IMR-90 (cell line): ENCODE measurements around the gene ZNF692. TPM values are rescaled to one million over a fixed set of nuclear protein-coding genes. Genes with fewer than 3 reads are reported as not detected.

Source experiments
- ATAC-seq: fragments of 200-7000 bp; cut with Tn5 transposase; 2 replicates; pipeline ENCODE4 v1.9.1; 2020; ENCODE audit warnings: low read depth, mild to moderate bottlenecking, moderate library complexity
- BruUV-seq: library from RNA; stranded (reverse); fragments of 400-500 nt; replicated peaks from 2 replicates; lab custom pipeline; 2021; lab: Mats Ljungman, UMichigan
- CTCF ChIA-PET: fragments of 300-600 bp; formaldehyde crosslinking; extraction: SDS; loops from one replicate; lab custom pipeline; 2021; ENCODE audit warnings: antibody characterized with exemption; lab: Yijun Ruan, JAX
- POLR2A ChIA-PET: fragments of 300-600 bp; sonication (Branson Sonifier 250); formaldehyde crosslinking; loops from one replicate; lab custom pipeline; 2022; ENCODE audit warnings: antibody characterized with exemption; ENCODE audit not compliant: unreplicated experiment; lab: Charles Lee
- DNase-seq: peaks from one replicate; pipeline ENCODE4 v3.0.0; 2013
- H2AFZ ChIP-seq: replicated peaks from 2 replicates; pipeline ENCODE3; 2013; ENCODE audit warnings: low read length, mild to moderate bottlenecking; ENCODE audit not compliant: poor library complexity
- H2AK5ac ChIP-seq: 2 replicates; pipeline ENCODE4 v1.6.1; 2013; ENCODE audit warnings: low read depth, low read length, inconsistent platforms
- H2AK9ac ChIP-seq: replicated peaks from 2 replicates; pipeline ENCODE3; 2013; ENCODE audit warnings: mild to moderate bottlenecking, low read depth, low read length, moderate library complexity; ENCODE audit not compliant: poor library complexity
- H2BK120ac ChIP-seq: 2 replicates; pipeline ENCODE4 v1.6.1; 2013; ENCODE audit warnings: low read depth, low read length, inconsistent platforms
- H2BK15ac ChIP-seq: 3 replicates; pipeline ENCODE4 v1.6.1; 2013; ENCODE audit warnings: low read depth, low read length, inconsistent platforms
- H2BK20ac ChIP-seq: 2 replicates; pipeline ENCODE4 v1.6.1; 2013; ENCODE audit warnings: low read depth, mild to moderate bottlenecking, inconsistent platforms, low read length, moderate library complexity
- H2BK5ac ChIP-seq: 2 replicates; pipeline ENCODE4 v1.6.1; 2013; ENCODE audit warnings: mild to moderate bottlenecking, low read depth, low read length, inconsistent platforms; ENCODE audit not compliant: poor library complexity, severe bottlenecking
- H3K14ac ChIP-seq: replicated peaks from 2 replicates; pipeline ENCODE4 v1.6.1; 2013; ENCODE audit warnings: low read depth, low read length, inconsistent platforms
- H3K18ac ChIP-seq: 2 replicates; pipeline ENCODE4 v1.6.1; 2013; ENCODE audit warnings: low read depth, low read length, control low read depth
- H3K23ac ChIP-seq: 2 replicates; pipeline ENCODE4 v1.6.1; 2013; ENCODE audit warnings: low read depth, low read length, inconsistent platforms
- H3K27ac ChIP-seq: 2 replicates; pipeline ENCODE4 v1.5.1; 2013; ENCODE audit warnings: mild to moderate bottlenecking, control low read depth, low read length; ENCODE audit not compliant: insufficient read depth
- H3K27me3 ChIP-seq: 2 replicates; pipeline ENCODE4 v1.6.1; 2013; ENCODE audit warnings: low read length; ENCODE audit not compliant: control insufficient read depth, insufficient read depth
- H3K36me3 ChIP-seq: 2 replicates; pipeline ENCODE4 v1.6.1; 2013; ENCODE audit warnings: low read length, mixed read lengths; ENCODE audit not compliant: control insufficient read depth, insufficient read depth
- H3K4ac ChIP-seq: 2 replicates; pipeline ENCODE4 v1.6.1; 2013; ENCODE audit warnings: low read depth, low read length, inconsistent platforms
- H3K4me1 ChIP-seq: 2 replicates; pipeline ENCODE4 v1.6.1; 2013; ENCODE audit warnings: low read length, mixed read lengths; ENCODE audit not compliant: control insufficient read depth, insufficient read depth
- H3K4me2 ChIP-seq: 2 replicates; pipeline ENCODE4 v1.6.1; 2013; ENCODE audit warnings: low read depth, mild to moderate bottlenecking, control low read depth, low read length, moderate library complexity
- H3K4me3 ChIP-seq: 2 replicates; pipeline ENCODE4 v1.5.1; 2013; ENCODE audit warnings: low read depth, mild to moderate bottlenecking, control low read depth, low read length, moderate library complexity; ENCODE audit not compliant: insufficient read depth
- H3K56ac ChIP-seq: 2 replicates; pipeline ENCODE4 v1.6.1; 2013; ENCODE audit warnings: low read length, inconsistent platforms; ENCODE audit not compliant: insufficient read depth; ENCODE audit errors: extremely low read depth
- H3K79me1 ChIP-seq, 2 experiments: 2 replicates each; pipeline ENCODE4 v1.6.1; 2013; ENCODE audit warnings: low read length in 2 of 2, inconsistent platforms in 1 of 2, low read depth in 1 of 2
- H3K9ac ChIP-seq: 2 replicates; pipeline ENCODE4 v1.6.1; 2013; ENCODE audit warnings: low read depth, low read length, control low read depth
- H3K9me1 ChIP-seq: 2 replicates; pipeline ENCODE4 v1.6.1; 2013; ENCODE audit warnings: low read length, inconsistent platforms; ENCODE audit not compliant: insufficient read depth
- H3K9me3 ChIP-seq: 2 replicates; pipeline ENCODE4 v1.6.1; 2013; ENCODE audit warnings: low read length; ENCODE audit not compliant: control insufficient read depth, insufficient read depth
- H4K20me1 ChIP-seq: 2 replicates; pipeline ENCODE4 v1.6.1; 2013; ENCODE audit warnings: low read length, inconsistent platforms; ENCODE audit not compliant: insufficient read depth
- H4K5ac ChIP-seq: 2 replicates; pipeline ENCODE4 v1.6.1; 2013; ENCODE audit warnings: mild to moderate bottlenecking, low read depth, low read length, control low read depth
- H4K8ac ChIP-seq, 2 experiments: 2 replicates each; pipeline ENCODE4 v1.6.1; 2013; ENCODE audit warnings: low read depth in 2 of 2, low read length in 2 of 2, control low read depth in 1 of 2, inconsistent platforms in 1 of 2
- H4K91ac ChIP-seq: 2 replicates; pipeline ENCODE4 v1.6.1; 2013; ENCODE audit warnings: low read depth, low read length, inconsistent platforms; ENCODE audit not compliant: insufficient read depth
- BHLHE40 ChIP-seq: fragments of 150-350 bp; IDR thresholded peaks from 2 replicates; pipeline ENCODE4 v1.6.1; 2016; ENCODE audit warnings: mild to moderate bottlenecking, low read depth, low read length
- CEBPB ChIP-seq: IDR thresholded peaks from 2 replicates; pipeline ENCODE4 v1.6.1; 2012; ENCODE audit warnings: low read depth, low read length, improper control_type of control experiment
- CHD1 ChIP-seq: IDR thresholded peaks from 2 replicates; pipeline ENCODE4 v1.6.1; 2012; ENCODE audit warnings: low read depth, low read length, improper control_type of control experiment
- CTCF ChIP-seq: conservative IDR thresholded peaks from 2 replicates; pipeline ENCODE4 v1.5.1; 2012; ENCODE audit warnings: mild to moderate bottlenecking, low read depth, low read length, improper control_type of control experiment
- ELK1 ChIP-seq: fragments of 150-350 bp; IDR thresholded peaks from 2 replicates; pipeline ENCODE4 v1.6.1; 2016; ENCODE audit warnings: low read depth, mild to moderate bottlenecking, low read length, moderate library complexity, borderline replicate concordance
- FOS ChIP-seq: fragments of 150-350 bp; IDR thresholded peaks from 2 replicates; pipeline ENCODE4 v1.6.1; 2016; ENCODE audit warnings: low read depth, low read length
- MAFK ChIP-seq: IDR thresholded peaks from 2 replicates; pipeline ENCODE4 v1.6.1; 2012; ENCODE audit warnings: low read depth, low read length, improper control_type of control experiment
- MAZ ChIP-seq: IDR thresholded peaks from 2 replicates; pipeline ENCODE4 v1.6.1; 2012; ENCODE audit warnings: low read depth, mild to moderate bottlenecking, low read length, improper control_type of control experiment, moderate library complexity, borderline replicate concordance
- MXI1 ChIP-seq: IDR thresholded peaks from 2 replicates; pipeline ENCODE4 v1.6.1; 2012; ENCODE audit warnings: low read depth, mild to moderate bottlenecking, low read length, moderate library complexity, borderline replicate concordance
- NFE2L2 ChIP-seq: fragments of 150-350 bp; IDR thresholded peaks from 2 replicates; pipeline ENCODE4 v1.6.1; 2016; ENCODE audit warnings: low read depth, mild to moderate bottlenecking, low read length
- POLR2A ChIP-seq: IDR thresholded peaks from 2 replicates; pipeline ENCODE4 v1.6.1; 2012; ENCODE audit warnings: mild to moderate bottlenecking, low read depth, low read length
- RAD21 ChIP-seq: IDR thresholded peaks from 2 replicates; pipeline ENCODE4 v1.6.1; 2012; ENCODE audit warnings: low read length, improper control_type of control experiment
- RCOR1 ChIP-seq: IDR thresholded peaks from 2 replicates; pipeline ENCODE4 v1.6.1; 2012; ENCODE audit warnings: mild to moderate bottlenecking, low read length, improper control_type of control experiment; ENCODE audit not compliant: insufficient replicate concordance
- RFX5 ChIP-seq: IDR thresholded peaks from 2 replicates; pipeline ENCODE4 v1.8.0; 2012; ENCODE audit warnings: low read depth, mild to moderate bottlenecking, low read length, moderate library complexity
- SMC3 ChIP-seq: fragments of 150-350 bp; IDR thresholded peaks from 2 replicates; pipeline ENCODE4 v1.6.1; 2016; ENCODE audit warnings: low read depth, mild to moderate bottlenecking, antibody characterized with exemption, low read length, moderate library complexity
- USF2 ChIP-seq: fragments of 150-350 bp; IDR thresholded peaks from 2 replicates; pipeline ENCODE4 v1.6.1; 2017; ENCODE audit warnings: mild to moderate bottlenecking, antibody characterized with exemption, low read length, low read depth
- WGBS, 2 experiments: methylation state at CpG; one replicate each; pipeline versions ENCODE4 v1.1.5 to v1.1.7; 2013; ENCODE audit warnings: missing lambda C conversion rate in 2 of 2; ENCODE audit not compliant: insufficient read length in 1 of 2; ENCODE audit errors: extremely low coverage in 2 of 2; 5-methylcytosine and 5-hydroxymethylcytosine counted together
- dilution Hi-C: fragments of 300-500 bp; cut with HindIII; formaldehyde crosslinking; loops from one replicate; pipeline ENCODE4 v1.14.3; 2018; ENCODE audit warnings: low sequenced_read_pairs; ENCODE audit not compliant: unreplicated experiment
- in situ Hi-C: fragments of 300-500 bp; cut with MboI; formaldehyde crosslinking; loops from 3 replicates; pipeline ENCODE4 v1.14.3; 2019; ENCODE audit warnings: low sequenced_read_pairs, inconsistent platforms, mixed read lengths
- intact Hi-C: fragments of 100-400 bp; cut with micrococcal nuclease; formaldehyde crosslinking; loops from 2 replicates; pipeline ENCODE4 v1.10.0; 2022
- polyA plus RNA-seq, 3 experiments: library from polyadenylated mRNA; depleted of rRNA; stranded (reverse); fragments of >200 nt; gene quantifications; 2 replicates each; pipeline ENCODE4 v1.2.3, GENCODE V29; 2012; ENCODE audit warnings: low replicate concordance in 1 of 3
- total RNA-seq: library from RNA; depleted of rRNA; stranded (reverse); fragments of >200 nt; gene quantifications from 2 replicates; pipeline ENCODE4 v1.2.3, GENCODE V29; 2012

Gene ZNF692
- total and polyA plus RNA-seq, 2 of the 4 experiments (the other 2 are of a cell fraction) = 7.3 to 50.4 TPM

GRCh38 chr1:248808876-248809275 lies 50.0 kb downstream of the ZNF692 start:
- no peak overlapping the region for H2AK9ac ChIP-seq
- peaks cover 12% of the 10 kb centered on the region for H4K20me1 ChIP-seq
- no peak overlapping the region for H2AK5ac ChIP-seq
- peaks cover 0 to 17% of the 10 kb centered on the region in 2 experiments; a peak in 1 of 4 replicates for H3K79me1 ChIP-seq
- H2BK20ac ChIP-seq = no peak overlapping the region
- WGBS, 2 experiments = no CpG with 5 or more reads among the region's 9 CpGs
- intact Hi-C loops (loop anchor here (5.0 kb wide), 1 partner anchor 1417 kb away; no protein-coding TSS in a partner anchor), in situ Hi-C loops (no loop called here), dilution Hi-C loops (no loop called here)
- no peak overlapping the region for H2BK15ac ChIP-seq
- ChIA-PET POLR2A (no interaction called here), CTCF (no interaction called here)
- peaks cover 3% of the 10 kb centered on the region; the same call in 1 of the 2 replicates for H3K4me1 ChIP-seq
- H3K23ac ChIP-seq = no peak overlapping the region
- H3K36me3 ChIP-seq = peaks cover 24% of the 10 kb centered on the region
- H2BK5ac ChIP-seq = no peak overlapping the region
- ATAC-seq (no peak), DNase-seq (no peak)
- H3K14ac ChIP-seq = no peak overlapping the region
- no peak overlapping the region for H4K5ac ChIP-seq
- no peaks in the 10 kb centered on the region; the same call in 1 of the 2 replicates for H3K27me3 ChIP-seq
- BruUV-seq = no TSS peak
- H4K91ac ChIP-seq = no peak overlapping the region
- no peak overlapping the region for H2AFZ ChIP-seq
- no peak overlapping the region for H3K4ac ChIP-seq
- H3K9me1 ChIP-seq = peaks cover 14% of the 10 kb centered on the region; the same call in 1 of the 2 replicates
- no peak overlapping the region for H4K8ac ChIP-seq
- no peak for TF ChIP-seq USF2
- no peak for TF ChIP-seq BHLHE40
- no peak for TF ChIP-seq NFE2L2
- no peak for TF ChIP-seq FOS
- TF ChIP-seq ELK1 = no peak
- no peak for TF ChIP-seq MXI1
- no peak for TF ChIP-seq CTCF
- no peak for TF ChIP-seq SMC3
- no peak for TF ChIP-seq POLR2A
- no peak for TF ChIP-seq RFX5
- TF ChIP-seq CHD1 = no peak
- TF ChIP-seq MAZ = no peak
- TF ChIP-seq RCOR1 = no peak
- no peak for TF ChIP-seq MAFK
- TF ChIP-seq CEBPB = no peak
- TF ChIP-seq RAD21 = no peak
- no peaks in the 10 kb centered on the region for H3K9me3 ChIP-seq
- no peak overlapping the region for H3K4me3 ChIP-seq
- no peak overlapping the region for H3K18ac ChIP-seq
- H3K56ac ChIP-seq = no peak overlapping the region
- H3K27ac ChIP-seq = no peak overlapping the region
- H2BK120ac ChIP-seq = no peak overlapping the region
- H3K4me2 ChIP-seq = no peak overlapping the region
- no peak overlapping the region for H3K9ac ChIP-seq
